Measurements from ENCODE around the gene MED25.

MED25 gene

DNA sequence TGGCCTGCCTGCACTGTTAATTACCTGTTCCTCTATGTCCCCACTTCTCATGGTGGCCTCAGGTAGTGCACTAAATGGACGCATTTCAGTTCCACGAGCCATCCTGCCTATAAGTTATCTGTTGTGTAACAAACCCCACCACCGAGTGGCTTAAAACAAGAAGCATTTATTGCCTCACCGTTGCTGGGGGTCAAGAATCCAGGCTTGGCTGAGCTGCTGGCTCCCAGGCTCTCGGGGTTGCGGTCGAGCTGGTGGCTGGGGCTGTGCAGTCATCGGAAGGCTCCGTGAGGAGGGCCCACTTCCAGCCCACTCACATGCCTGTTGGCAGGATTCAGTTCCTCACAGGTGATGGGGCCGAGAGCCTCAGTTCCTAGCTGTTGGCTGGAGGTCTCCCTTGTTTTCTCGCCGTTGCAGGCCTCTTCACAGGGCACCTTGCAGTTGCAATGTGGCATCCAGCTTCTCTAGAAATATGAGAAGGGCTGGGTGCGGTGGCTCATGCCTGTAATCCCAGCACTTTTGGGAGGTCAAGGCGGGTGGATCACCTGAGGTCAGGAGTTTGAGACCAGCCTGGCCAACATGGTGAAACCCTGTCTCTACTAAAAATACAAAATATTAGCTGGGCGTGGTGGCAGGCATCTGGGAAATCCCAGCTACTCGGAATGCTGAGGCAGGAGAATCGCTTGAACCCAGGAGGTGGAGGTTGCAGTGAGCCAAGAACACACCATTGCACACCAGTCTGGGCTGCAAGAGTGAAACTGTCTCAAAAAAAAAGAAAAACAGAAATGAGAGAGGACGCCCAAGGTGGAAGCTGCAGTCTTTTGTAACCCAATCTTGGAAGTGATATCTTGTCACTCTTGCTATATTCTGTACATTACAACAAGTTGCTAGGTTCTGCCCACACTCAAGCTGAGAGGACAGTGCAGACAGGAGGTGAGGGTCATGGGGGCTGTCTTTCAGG is 26.3 kb downstream of the MED25 start:
- DNase-seq (ENCODE audit: low spot score) = no peak

DNA sequence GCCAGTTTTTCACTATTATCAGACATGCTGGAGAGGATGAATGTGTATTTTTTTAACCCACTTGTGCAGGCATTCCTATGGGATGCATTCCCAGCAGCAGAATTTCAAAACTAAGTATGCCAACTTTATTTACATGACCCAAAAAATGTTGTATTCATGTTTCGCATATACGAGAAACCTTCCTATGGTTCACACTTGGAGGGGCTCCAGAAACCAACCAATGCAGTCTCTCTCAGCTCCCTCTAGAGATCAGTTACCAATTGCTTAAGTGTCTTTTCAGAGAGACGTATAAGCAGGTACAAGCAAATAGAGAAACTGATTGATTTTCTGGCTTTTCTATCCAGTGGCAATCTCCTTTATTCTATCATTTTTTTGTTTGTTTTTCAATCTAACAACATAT is 27.3 kb downstream of the MED25 start:
- DNase-seq (ENCODE audit: low spot score) = no peak

DNA sequence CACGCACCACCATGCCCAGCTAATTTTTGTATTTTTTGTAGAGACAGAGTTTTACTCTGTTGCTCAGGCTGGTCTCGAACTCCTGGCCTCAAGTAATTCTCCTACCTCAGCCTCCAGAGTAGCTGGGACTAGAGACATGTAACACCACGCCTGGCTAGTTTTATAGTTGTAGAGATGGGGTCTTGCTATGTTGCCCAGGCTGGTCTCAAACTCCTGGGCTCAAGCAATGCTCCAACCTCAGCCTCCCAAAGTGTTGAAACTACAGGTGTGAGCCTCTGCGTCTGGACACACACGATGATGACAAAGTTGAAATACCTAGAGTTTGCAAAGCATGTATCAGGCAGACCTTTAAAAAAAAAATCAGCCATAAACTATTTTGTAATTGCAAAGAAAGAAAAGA is 28.3 kb downstream of the MED25 start:
- no peak for DNase-seq (ENCODE audit: low spot score)

DNA sequence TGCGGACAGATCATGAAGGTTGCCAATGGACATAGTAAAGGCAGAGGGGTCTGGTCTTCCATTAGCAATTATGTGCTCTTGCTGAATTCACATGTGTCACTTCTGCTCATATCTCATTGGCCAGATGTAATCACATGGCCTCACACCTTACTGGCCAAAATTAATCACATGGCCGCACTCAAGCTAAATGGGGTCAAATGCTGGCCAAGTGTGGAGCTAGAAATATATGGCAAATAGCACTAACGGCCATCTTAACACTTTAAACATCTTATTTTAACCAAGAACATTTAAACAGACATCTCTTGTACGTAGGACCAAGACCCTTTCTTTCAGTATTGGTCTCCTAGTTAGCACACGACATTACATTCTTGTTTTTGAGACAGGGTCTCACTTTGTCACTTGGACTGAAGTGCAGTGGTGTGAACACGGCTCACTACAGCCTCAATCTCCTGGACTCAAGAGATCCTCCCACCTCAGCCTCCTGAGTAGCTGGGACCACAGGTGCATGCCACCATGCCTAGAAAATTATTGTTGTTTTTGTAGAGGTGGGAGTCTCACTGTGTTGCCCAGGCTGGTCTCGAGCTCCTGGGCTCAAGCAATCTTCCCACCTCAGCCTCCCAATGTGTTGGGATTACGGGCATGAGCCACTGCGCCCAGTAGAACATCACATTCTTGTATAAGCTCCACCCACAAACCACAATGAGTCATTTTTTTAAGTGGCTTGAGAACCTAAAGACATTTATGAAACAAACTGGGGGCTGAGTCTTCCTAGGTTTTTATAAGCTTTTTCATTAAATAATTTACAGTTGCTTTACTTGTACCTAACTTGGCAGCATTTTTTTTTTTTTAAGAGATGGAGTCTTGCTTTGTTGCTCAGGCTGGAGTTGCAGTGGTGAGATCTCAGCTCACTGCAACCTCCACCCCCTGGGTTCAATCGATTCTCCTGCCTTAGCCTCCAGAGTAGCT is 29.9 kb downstream of the MED25 start:
- no peak for DNase-seq (ENCODE audit: low spot score)

DNA sequence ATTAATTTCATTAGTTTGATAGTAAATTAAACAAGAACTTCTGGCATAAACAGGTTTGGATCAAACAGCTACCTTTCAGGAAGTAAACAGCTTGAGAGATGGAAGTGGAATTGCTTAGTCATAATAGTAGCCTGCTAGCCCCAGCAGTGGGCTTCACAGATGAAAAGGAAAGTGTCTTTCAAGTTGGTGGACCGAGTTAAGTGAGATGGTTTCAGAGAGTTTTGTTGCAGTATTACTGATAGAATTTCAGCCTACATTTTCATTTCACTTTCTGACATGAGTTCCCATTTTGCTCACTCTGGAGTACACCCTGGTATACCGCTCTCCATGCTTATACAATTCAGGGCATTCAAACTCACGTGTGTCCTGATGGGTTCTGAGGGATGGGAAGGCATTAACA is 30.8 kb downstream of the MED25 start:
- no peak for DNase-seq (ENCODE audit: low spot score)

DNA sequence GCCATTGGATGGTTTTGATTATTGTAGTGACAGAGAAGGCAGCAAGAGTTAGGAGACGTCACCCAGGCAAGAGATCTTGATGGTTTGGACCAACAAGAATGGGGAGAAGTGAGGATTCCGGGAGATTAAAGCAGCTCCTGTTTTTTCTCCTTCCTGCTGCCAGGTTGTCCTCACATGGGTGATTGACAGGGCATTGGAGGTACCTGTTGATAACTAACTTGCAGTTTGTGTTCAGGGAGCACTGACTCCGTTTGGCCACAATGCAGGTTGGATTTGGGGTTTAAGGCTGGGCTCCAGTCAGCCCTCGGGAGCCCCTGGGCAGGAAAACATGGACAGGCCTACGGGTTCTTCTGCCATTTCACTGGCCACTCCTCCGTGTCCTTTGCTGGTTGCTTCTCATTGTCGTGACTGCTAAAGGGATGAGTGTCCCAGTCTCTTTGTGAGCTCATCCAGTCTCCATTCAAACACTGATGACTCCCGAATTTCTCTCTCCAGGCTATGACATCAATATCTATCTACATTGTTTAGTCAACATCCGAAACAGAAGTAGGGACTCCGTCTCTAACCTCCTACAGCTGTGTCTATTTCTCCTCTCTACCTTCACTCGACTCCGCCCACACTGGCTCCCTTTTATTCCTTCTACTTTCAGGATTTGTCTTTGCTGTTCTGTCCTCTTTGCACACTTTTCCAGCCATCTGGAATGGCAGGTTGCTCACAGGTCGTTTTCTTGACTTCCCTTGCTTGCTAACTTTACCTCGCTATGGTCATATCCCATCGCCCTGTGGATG is 31.5 kb downstream of the MED25 start:
- DNase-seq (ENCODE audit: low spot score) = no peak

DNA sequence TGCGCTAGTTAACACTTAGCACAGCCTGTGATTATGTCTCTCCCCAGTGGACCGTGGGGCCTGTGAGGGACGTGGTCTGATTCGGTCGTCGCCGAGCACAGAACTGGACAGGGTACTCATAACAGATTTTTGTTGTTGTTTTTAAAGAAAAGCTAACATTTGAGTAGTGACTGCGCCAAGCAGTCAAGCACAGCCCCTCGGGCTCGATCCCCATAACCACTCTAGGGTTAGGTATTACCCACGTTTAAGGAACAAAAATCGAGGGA is 32.1 kb downstream of the MED25 start:
- DNase-seq (ENCODE audit: low spot score) = no peak

DNA sequence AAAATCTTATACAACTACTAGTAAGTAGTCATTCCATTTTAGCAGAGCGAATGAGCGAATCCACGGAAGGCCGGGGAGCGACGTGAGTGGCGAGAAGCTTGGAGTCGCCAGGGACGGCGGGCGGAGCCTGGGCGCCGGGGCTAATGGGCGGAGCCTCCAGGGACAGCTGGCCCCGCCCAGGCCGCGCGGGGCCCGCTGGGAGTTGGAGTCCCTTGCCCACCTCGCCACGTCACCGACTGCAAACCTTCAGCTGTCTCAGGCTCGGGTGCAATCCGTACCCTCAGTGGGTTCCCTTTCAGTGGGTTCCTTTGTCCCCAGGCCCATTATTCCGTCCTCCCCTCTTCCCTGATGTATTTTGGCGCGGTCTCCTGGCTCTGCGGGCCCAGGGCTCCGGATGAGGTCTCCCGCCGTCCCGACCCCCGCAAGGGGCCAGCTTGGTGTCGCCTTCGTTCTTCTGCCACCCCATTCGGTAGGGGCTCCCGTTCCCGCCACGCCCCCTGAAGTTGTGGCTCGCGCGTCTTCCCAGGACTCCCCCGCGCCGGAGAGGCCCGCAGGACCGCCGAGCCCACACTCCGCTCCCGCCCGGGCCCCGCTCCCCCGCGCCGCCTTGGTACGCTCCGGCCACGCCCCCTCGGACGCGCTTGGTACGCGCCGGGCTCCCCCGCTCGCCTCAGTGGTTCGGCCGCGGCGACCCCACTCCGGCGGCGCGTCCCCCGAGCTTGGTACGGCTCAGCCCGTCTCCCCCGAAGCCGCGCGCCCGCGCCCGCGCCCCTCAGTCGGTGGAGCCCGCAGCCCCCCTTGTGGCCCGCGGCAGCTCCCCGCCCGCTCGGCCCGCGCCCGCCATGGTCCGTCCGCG is 32.6 kb downstream of the MED25 start, which contains the start of gene PTOV1:
Gene PTOV1, plus strand, starts transcription at position 673 of the 856 bp plus-strand sequence.
- DNase-seq (ENCODE audit: low spot score) = peak; percentile 93

DNA sequence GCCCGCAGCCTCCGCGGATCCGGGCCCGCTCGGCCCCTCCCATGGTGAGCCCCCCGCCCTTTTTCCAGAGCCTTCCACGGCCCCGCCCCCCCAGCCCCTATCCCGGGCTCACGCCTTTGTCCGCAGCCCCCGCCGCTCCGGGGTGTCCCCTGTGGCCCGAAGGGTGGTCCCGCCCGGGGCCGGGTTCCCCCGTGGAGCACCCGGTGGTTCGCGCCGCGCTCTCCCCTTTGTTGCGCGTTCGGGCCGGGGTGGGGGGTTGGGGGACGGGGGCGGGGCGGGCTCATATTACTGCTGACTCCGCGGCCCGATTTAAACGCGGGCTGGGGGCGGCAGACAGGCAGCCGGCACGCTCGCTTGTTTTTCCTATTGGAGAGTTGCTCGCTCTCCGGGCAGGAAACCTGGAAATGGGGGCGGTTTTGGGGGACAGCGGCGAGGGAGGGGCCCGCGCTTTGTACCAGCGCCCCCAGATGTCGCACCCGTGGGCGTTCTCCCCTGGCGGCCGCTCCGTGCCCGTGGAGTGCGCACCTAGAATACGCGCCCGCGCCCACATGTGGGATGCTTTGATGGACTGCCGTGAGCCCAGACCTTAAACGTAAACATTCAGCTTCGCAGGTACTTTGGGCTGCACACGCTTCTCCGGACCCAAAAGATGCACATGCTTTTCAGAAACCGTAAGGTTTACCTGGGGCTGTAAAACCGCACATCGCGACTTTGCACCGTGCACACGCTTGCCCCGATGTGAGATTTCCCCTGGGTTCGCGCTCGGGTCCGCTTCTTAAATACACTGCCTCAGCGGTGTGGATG is 33.6 kb downstream of the MED25 start:
- no peak for DNase-seq (ENCODE audit: low spot score)

DNA sequence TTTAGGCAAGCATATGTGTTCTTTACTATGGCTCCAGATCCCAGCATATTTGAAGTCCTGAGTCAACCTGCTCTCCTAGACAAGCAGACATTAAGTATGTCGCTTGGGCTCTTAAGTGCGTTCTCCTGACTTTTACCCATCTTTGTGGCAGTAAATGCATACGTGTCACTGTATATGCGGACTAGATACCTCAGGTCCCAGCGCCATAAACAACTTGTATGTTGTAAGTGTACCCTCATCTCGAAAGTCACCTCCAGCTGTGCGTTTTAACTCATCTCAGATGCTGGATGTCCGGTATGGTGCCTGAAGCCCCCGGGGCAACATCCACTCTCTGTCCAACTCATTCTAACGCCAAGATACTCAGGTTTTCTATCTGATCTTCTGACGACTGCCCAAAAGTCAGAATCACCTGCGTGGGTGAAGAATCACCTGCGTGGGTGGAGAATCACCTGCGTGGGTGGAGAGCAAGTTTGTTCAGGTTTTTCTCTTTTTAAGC is 34.6 kb downstream of the MED25 start:
- no peak for DNase-seq (ENCODE audit: low spot score)

DNA sequence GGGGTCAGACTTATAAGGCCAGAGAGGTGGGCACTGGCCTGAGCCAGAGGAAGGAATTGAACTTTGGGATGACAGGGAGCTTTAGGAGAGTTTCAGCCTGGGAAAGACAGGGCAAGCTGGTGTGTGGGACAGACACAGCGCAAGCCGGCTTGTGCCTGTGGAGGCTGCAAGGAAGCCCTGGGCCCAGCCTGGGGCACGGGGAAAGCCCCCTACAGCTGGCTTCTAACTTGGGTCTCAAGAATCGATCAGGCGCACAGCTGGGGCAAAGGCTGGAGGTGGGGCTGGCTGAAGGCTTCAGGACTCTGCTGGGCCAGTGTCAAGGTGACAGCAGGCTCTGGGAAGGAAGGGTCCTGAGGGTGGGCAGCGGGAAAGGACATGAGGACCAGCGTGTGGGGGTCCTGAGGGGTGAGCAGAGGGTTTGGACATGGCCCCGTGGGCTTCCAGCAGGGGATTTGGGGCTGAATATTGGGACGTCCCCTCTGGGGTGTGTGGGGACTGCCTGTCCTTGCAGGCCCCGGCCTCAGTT is 35.8 kb downstream of the MED25 start:
- no peak for DNase-seq (ENCODE audit: low spot score)

DNA sequence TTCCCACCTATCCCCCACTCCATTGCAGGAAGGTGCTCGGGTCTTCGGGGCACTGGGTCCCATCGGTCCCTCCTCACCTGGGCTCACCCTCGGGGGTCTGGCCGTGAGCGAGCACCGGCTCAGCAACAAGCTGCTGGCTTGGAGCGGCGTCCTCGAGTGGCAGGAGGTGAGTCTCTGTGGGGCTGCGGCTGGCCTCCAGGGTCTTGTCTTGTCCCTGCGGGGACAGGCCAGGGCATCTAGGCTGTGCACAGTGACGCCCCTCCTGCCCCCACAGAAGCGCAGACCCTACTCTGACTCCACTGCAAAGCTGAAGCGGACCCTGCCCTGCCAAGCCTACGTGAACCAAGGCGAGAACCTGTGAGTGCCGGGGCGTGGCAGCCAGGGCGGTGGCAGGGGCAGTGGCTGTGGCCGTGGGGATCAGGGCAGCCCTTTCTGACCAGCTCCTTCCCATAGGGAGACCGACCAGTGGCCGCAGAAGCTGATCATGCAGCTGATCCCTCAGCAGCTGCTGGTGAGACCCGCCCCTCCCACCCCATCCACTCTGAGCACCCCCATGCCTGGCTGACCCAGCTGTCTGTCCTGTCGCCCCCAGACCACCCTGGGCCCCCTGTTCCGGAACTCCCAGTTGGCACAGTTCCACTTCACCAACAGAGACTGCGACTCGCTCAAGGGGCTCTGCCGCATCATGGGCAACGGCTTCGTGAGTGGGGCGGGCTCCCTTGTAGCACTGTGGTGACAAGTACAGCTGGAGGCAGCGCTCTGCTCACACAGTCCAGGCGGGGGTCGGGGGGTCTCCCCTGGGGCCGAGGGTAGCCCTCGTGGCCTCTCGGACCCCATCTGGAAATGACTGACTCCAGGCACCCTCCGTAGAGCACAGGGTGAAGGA is 36.5 kb downstream of the MED25 start:
- no peak for DNase-seq (ENCODE audit: low spot score)

DNA sequence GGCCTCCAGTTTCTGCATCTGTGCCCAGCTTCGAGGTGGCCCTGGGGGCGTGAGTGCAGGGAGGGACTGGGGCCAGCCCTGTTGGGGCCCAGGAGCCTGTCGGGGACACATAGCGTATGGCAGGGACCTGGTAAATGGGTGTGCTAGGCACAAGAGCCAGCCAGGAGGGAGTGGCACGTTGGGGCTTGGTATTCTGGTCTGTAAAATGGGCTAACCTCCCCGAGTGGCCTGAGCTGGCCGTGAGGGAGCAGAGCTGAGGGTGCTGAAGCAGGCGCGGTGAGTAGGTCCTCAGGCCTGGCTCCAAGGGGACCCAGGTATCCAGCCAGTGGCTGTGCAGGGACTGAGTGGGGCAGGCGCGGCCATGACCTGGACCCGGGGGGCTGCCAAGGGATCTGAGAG is 37.2 kb downstream of the MED25 start:
- no peak for DNase-seq (ENCODE audit: low spot score)

DNA sequence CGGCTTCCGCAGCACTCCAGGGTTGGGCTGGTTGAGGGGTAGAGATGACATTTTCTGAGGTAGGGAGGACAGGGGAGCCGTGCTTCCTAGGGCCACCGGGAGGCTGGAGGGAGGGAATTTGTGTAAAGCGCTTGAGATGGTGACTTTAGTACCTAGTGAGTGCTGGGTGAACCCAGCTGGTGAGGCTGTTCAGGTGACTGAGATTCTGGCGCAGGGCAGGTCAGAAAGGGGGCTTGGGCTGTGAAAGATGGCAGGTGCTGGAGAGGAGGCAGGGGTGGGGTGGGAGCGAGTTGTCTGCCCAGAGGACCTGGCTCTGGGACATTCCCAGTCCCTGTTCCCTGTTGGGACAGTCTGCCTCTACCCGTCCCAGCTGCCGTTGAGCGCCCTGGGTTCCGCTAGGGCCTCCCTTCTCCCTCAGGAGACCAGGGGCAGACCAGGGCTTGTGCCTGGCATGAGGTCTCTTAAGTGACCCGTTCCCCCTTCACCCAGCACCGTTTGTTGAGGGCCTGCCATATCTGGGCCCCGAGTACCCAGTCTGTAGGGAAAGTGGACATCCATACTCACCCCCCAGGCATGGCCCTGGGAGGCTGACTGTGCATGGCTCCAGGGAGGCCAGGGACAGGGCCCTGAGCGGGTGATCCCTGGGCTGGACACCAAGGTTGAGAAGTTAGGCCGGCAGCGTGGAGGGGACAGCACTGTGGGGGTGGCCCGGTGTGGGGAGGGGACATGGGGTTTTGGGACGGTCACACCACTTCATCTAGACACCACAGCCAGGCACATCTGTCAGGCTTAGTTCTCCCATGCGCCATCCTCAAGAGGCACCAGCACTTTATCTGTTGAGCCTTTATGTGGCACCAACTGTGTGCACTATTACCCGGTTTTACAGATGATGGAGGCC is 37.8 kb downstream of the MED25 start:
- DNase-seq (ENCODE audit: low spot score) = no peak

DNA sequence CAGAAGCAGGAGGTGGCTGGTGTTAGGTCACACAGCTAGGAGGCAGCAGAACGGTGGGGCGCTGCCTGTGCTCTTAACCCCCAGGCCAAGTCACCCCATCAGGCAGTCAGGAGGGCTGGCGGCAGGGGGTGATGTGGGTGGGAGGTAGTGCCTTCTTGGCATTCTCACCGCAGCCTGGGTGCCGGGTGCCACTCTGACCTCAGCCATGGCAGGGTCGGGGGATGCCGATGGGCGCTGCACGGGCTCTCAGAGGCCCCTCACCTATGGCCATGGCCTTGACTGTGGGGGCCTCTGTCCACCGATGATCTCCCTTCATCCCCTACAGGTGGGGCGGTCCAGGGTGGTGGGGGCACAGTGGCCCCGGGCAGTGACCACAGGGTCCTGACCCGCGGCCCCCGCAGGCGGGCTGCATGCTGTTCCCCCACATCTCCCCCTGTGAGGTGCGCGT is 38.5 kb downstream of the MED25 start:
- no peak for DNase-seq (ENCODE audit: low spot score)

DNA sequence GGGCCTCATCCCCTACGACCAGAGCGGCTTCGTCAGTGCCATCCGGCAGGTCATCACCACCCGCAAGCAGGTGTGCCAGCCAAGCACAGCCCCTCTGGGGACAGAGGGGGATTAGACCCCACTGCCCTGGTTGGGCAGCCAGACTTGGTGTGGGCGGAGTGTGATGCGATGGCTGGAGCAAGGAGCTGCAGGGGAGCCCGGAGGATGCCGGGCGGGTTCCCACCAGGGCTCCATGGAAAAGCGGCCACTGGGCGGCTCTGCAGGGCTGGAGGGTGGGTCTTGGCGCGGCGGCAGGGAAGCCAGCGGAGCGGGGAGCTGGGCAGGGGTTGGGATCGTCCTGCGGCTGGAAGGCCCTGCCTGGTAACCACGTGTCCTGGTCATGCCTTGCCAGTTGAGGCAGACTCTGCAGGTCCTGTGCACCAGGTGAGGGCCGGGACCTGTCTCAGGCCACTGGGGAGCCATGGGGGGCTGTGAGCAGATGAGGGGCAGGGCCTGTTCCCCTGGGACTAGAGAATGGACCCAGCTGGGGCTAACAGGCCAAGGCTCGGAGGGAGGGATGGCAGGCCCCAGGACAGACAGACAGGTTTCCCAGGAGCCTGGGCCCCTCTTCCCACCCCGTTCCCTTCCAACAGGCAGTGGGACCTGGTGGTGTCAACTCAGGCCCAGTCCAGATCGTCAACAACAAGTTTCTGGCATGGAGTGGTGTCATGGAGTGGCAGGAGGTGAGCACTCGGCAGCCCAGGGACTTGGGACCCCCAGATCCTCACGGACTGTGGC is 39.2 kb downstream of the MED25 start:
- no peak for DNase-seq (ENCODE audit: low spot score)

DNA sequence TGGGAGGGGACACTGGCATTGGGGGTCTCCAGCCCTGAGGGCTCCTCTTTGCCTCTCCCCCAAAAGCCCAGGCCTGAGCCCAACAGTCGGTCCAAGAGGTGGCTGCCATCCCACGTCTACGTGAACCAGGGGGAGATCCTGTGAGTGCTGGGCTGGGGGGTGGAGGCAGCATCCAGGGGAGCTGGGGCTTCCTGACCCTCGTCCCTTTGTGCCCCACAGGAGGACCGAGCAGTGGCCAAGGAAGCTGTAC is 39.7 kb downstream of the MED25 start:
- DNase-seq (ENCODE audit: low spot score) = no peak

Measured in globus pallidus (tissue), 1 donor.